Measurements from ENCODE around the gene TLCD1.

DNA sequence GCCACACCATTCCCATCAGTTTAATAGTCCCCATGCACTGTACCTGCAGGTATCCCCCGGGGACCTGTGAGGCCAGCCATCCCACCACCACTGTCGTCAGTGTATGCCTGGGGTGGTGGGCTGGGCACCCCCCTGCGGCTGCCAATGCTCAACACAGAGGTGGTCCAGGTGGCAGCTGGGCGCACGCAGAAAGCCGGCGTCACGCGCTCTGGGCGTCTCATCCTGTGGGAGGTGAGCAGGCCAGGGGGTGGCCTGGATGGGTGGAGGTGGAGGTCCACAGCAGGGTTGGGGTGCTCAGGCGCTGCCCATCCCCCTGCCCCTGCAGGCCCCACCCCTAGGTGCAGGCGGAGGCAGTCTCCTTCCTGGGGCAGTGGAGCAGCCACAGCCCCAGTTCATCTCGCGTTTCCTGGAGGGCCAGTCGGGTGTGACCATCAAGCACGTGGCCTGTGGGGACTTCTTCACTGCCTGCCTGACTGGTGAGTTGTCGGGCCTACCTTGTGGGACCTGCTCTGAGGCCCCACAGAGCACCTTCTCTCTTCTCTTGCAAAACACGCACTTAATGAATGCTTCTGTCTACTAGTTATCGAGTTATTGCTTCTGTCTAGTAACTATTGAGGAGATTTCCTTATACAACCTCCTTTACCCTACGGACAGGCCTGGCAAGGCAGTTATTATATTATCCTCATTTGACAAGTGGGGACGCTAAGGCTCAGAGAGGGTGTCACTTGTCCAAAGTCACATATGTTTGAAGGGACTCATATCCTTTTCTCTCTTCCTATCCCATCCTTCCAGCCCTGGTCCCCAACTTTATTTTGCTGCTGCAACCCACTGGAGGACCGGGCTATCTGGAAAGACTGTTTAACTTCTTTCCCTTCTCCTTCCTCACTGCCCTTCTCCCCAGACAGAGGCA is 12.0 kb upstream of the TLCD1 start:
- TF ChIP-seq, protein P1, sequence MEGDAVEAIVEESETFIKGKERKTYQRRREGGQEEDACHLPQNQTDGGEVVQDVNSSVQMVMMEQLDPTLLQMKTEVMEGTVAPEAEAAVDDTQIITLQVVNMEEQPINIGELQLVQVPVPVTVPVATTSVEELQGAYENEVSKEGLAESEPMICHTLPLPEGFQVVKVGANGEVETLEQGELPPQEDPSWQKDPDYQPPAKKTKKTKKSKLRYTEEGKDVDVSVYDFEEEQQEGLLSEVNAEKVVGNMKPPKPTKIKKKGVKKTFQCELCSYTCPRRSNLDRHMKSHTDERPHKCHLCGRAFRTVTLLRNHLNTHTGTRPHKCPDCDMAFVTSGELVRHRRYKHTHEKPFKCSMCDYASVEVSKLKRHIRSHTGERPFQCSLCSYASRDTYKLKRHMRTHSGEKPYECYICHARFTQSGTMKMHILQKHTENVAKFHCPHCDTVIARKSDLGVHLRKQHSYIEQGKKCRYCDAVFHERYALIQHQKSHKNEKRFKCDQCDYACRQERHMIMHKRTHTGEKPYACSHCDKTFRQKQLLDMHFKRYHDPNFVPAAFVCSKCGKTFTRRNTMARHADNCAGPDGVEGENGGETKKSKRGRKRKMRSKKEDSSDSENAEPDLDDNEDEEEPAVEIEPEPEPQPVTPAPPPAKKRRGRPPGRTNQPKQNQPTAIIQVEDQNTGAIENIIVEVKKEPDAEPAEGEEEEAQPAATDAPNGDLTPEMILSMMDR (IDR thresholded peaks at IDR 0.05): no peak
- TF ChIP-seq EZH2 (IDR thresholded peaks at IDR 0.05; ENCODE audit: borderline replicate concordance, insufficient read depth, low read depth, low read length, poor library complexity, severe bottlenecking): no peak
